Vagina (tissue), 2 donors: ENCODE results near the gene AMER3. TPM values are rescaled to one million over a fixed set of nuclear protein-coding genes. Genes with fewer than 3 reads are reported as not detected.

Experiments used
- DNase-seq, 2 donors: peaks; one replicate each; pipeline ENCODE4 v3.0.0-alpha.2; 2017; ENCODE audit errors: extremely low spot score in 2 of 2
- H3K27ac ChIP-seq: fragments of 200-600 bp; sonication (generic); one replicate; pipeline ENCODE4 v1.5.1; 2019
- H3K27me3 ChIP-seq: fragments of 200-600 bp; sonication (generic); one replicate; pipeline ENCODE4 v1.5.1; 2019
- H3K36me3 ChIP-seq, 2 donors: fragments of 200-600 bp; sonication (generic); one replicate each; pipeline ENCODE4 v1.5.1; 2017 to 2019
- H3K4me1 ChIP-seq: fragments of 200-600 bp; sonication (generic); one replicate; pipeline ENCODE4 v1.5.1; 2019
- H3K4me3 ChIP-seq, 2 donors: fragments of 200-600 bp; sonication (generic); 1 replicate in 1 of 2; 2 replicates in 1 of 2; pipeline ENCODE4 v1.5.1; 2016 to 2019
- H3K9me3 ChIP-seq: fragments of 200-600 bp; sonication (generic); one replicate; pipeline ENCODE4 v1.5.1; 2019
- CTCF ChIP-seq, 3 experiments: fragments of 450-650 bp in 2 of 3; fragments of 200-600 bp in 1 of 3; sonication (generic) in 1 of 3; IDR thresholded peaks; one replicate each; pipeline ENCODE4 v1.5.1; 2017 to 2019; ENCODE audit warnings: antibody characterized with exemption in 3 of 3, mild to moderate bottlenecking in 2 of 3, moderate library complexity in 2 of 3
- POLR2A ChIP-seq, 2 donors: fragments of 450-650 bp; IDR thresholded peaks; one replicate each; pipeline ENCODE4 v1.6.1; 2017; ENCODE audit warnings: antibody characterized with exemption in 2 of 2, mild to moderate bottlenecking in 2 of 2, moderate library complexity in 2 of 2
- POLR2AphosphoS5 ChIP-seq, 2 donors: sonication (generic); formaldehyde crosslinking; IDR thresholded peaks; one replicate each; pipeline ENCODE4 v1.9.0; 2017; ENCODE audit warnings: antibody characterized with exemption in 2 of 2, mild to moderate bottlenecking in 2 of 2, low read depth in 1 of 2; ENCODE audit not compliant: insufficient read depth in 1 of 2
- intact Hi-C: fragments of 100-400 bp; cut with DNase I; formaldehyde crosslinking; loops from one replicate; pipeline ENCODE4 v1.15.1; 2023
- total RNA-seq: library from RNA; depleted of rRNA; stranded (reverse); fragments of >200 nt; gene quantifications from one replicate; pipeline ENCODE4 v1.2.3, GENCODE V29; 2016

The AMER3 gene
- total RNA-seq, 1 donor from 2014 or later = not detected

DNA sequence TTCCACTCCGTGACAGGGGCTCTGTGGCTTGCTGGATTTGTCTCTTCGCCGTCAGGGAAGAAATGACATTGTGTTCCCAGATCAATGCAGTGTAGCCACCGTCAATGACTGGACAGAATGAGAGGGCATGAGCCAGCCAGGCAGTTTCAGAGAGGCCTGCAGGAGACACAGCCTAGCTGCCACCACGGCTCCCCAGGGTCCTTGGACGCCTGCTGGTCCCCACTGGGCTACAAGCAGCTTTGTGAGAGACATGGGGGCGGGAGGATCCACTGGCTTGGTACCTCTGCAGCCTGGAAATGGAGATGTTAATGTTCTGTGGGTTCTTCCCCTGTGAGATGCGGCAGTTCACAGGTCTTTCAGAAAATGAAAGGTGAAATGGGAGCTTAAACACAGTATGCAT is 12.1 kb upstream of the AMER3 start:
- Histone ChIP-seq H3K36me3 (no peaks in the 10 kb centered on the region), H3K4me3 (no peak overlapping the region), H3K27me3 (no peaks in the 10 kb centered on the region), H3K27ac (no peak overlapping the region), H3K9me3 (no peaks in the 10 kb centered on the region), H3K4me1 (no peaks in the 10 kb centered on the region)
- no peak for TF ChIP-seq CTCF (IDR thresholded peaks at IDR 0.05)
- TF ChIP-seq POLR2AphosphoS5 (IDR thresholded peaks at IDR 0.05; ENCODE audit: insufficient read depth in 1 of 2, low read depth in 1 of 2) = no peak
- no peak for TF ChIP-seq POLR2A (IDR thresholded peaks at IDR 0.05)
- intact Hi-C loops = no loop called here
- DNase-seq = no peak

DNA sequence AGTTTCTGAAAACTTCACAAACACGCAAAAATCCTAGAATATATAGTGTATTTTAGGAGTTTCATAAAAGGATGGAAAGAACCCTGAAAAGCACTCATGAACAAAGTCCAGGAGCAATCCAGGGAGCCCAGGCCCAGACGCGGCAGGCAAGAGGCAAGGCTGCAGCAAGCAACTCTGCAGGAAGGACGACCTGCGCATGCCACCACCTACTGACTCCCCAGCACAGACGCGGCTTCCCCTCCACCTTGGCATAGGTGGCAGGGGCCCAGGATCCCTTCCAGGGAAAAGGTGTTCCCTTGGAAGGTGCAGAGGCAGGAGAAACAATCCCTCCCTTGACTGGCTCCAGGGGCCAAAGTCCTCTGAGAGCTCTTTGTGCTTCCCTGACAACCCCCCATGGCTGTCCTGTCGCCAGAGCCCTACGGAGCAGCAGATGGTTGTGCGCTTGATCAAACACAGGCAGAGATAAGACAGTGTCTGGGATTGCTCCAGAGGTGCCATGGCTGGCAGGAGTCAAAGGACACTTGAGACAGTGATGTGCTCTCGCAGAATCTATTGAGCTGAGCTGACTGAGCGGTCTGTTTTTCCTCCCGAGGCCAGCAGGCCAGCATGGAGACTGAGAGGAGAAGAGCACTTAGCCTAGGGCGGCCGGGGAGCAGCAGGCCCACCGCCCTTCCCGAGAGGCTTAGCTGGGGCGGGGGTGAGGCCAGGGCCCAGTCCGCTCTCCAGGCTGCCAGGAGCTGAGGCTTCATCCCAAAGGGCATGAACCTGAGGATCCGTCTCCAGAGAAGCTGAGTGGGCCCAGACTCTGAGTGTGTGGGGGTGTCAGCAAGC is 10.8 kb upstream of the AMER3 start:
- no peak for DNase-seq
- intact Hi-C loops = no loop called here
- Histone ChIP-seq H3K36me3 (no peaks in the 10 kb centered on the region), H3K27me3 (no peaks in the 10 kb centered on the region), H3K4me3 (no peak overlapping the region), H3K27ac (no peak overlapping the region), H3K9me3 (no peaks in the 10 kb centered on the region), H3K4me1 (no peaks in the 10 kb centered on the region)
- no peak for TF ChIP-seq CTCF (IDR thresholded peaks at IDR 0.05)
- no peak for TF ChIP-seq POLR2AphosphoS5 (IDR thresholded peaks at IDR 0.05; ENCODE audit: insufficient read depth in 1 of 2, low read depth in 1 of 2)
- TF ChIP-seq POLR2A (IDR thresholded peaks at IDR 0.05) = no peak

DNA sequence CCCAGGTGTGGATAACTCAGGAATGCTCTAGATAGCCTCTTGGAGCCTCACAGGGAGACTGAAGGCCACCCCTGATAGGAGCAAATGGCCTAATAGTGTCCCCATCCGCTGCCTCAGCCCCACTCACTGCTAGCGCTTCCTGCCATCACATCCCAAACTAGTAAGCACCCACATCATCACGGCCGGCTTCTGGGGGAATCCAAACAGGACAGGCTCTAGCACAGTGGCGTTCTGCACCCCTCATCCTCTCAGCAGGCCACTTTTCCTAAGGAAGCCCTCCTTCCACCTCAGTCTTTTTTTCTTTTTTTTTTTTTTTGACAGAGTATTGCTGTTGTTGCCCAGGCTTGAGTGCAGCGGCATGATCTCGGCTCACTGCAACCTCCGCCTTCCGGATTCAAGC is 6.3 kb upstream of the AMER3 start:
- Histone ChIP-seq H3K9me3 (no peaks in the 10 kb centered on the region), H3K4me1 (no peaks in the 10 kb centered on the region), H3K27me3 (no peaks in the 10 kb centered on the region), H3K36me3 (no peaks in the 10 kb centered on the region), H3K4me3 (no peak overlapping the region), H3K27ac (no peak overlapping the region)
- intact Hi-C loops = no loop called here
- TF ChIP-seq POLR2AphosphoS5 (IDR thresholded peaks at IDR 0.05; ENCODE audit: insufficient read depth in 1 of 2, low read depth in 1 of 2) (no peak), CTCF (IDR thresholded peaks at IDR 0.05) (no peak), POLR2A (IDR thresholded peaks at IDR 0.05) (no peak)
- DNase-seq = no peak

GRCh38 chr2:130749641-130750040 is 5.7 kb upstream of the AMER3 start:
- H3K27ac ChIP-seq = no peak overlapping the region
- no peak overlapping the region for H3K4me3 ChIP-seq
- no peaks in the 10 kb centered on the region for H3K9me3 ChIP-seq
- intact Hi-C loops = no loop called here
- no peaks in the 10 kb centered on the region for H3K27me3 ChIP-seq
- TF ChIP-seq POLR2A (IDR thresholded peaks at IDR 0.05) (no peak), POLR2AphosphoS5 (IDR thresholded peaks at IDR 0.05; ENCODE audit: insufficient read depth in 1 of 2, low read depth in 1 of 2) (no peak), CTCF (IDR thresholded peaks at IDR 0.05) (no peak)
- H3K4me1 ChIP-seq = no peaks in the 10 kb centered on the region
- no peak for DNase-seq
- no peaks in the 10 kb centered on the region for H3K36me3 ChIP-seq

DNA sequence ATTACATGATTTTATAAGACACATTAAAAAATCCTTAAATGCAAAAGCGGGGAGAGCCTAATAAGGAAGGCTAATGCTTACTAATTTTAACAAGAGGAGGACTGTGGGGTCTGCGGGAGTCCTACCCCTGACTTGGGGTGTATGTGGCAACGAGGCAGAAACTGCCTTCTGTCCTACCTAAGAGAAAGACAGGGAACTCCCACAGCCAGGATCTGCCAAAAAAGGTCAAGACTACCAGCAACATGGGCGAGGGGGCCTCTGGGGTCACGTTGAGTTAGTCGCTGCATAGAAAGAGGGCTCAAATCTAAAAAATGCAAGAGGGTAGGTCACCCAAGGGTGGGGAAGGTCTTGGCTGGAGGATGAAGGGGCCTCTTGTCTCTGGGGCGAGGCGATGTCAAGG is 529 bp upstream of the AMER3 start:
- no peak for DNase-seq
- intact Hi-C loops = no loop called here
- H3K27ac ChIP-seq = no peak overlapping the region
- no peak overlapping the region for H3K4me3 ChIP-seq
- no peak for TF ChIP-seq POLR2AphosphoS5 (IDR thresholded peaks at IDR 0.05; ENCODE audit: insufficient read depth in 1 of 2, low read depth in 1 of 2)
- no peak for TF ChIP-seq POLR2A (IDR thresholded peaks at IDR 0.05)
- no peak for TF ChIP-seq CTCF (IDR thresholded peaks at IDR 0.05)
- peaks cover 4% of the 10 kb centered on the region for H3K4me1 ChIP-seq
- no peaks in the 10 kb centered on the region for H3K36me3 ChIP-seq
- H3K27me3 ChIP-seq = peaks cover 5% of the 10 kb centered on the region
- H3K9me3 ChIP-seq = no peaks in the 10 kb centered on the region
